Stimulated activated CD8-positive, alpha-beta memory T cell treated with anti-CD3 and anti-CD28 coated beads, Interleukin-4, amount 100 ng/mL, for 1 hour (primary cell): ENCODE results near the gene POP7.
"Not testable (repeated sequence)": the region's sequence is repeated elsewhere in the genome, so short reads cannot be mapped to it uniquely, and the experiment has no call there.

Experiments
- DNase-seq, 2 donors: peaks; one replicate each; pipeline ENCODE4 v3.0.0-alpha.2; 2020; ENCODE audit warnings: low read depth in 2 of 2, low spot score in 1 of 2

POP7 gene

DNA sequence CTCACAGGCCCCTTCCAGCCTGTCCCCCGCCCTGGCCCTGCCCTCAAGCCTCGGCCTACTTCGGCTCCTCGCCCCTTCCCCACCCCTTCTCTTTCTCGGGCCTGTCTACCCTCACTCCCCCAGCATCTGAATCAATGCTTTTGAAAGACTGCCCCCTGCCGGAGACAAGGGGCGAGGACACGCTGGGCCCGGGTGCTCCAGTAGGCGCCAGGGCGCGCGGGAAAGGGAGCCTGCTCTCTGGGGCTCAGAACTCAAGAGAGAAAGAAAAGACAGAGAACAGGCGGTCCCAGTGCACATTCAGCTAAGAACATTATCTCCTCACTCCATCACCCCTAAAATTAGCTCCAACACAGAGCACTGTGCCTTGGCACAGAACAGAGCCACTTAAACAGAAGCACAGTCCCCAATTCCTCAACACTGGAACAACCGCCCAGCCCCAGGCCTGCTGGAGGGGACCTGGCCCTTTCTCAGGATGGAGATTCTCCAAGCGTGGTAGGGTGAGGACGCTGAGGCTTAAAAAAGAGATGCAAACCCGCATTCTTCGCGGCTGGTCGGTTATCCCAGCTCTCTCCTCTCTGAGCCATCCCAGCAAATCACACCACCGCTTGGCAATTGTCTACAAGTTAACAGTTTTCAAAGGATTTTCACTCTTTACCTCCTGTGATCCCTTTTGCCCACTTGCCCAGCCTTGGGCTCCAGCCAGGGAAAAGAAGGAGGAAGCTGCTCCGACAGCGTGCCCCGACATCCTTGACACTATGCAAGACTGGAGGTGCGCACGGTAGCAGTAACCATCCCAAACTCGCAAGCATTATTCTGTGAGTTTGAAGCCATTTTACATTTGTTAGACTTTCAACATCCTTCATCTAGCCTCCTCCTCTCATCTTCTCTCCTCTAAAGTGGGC is 14.0 kb upstream of the POP7 start:
- peak in 1 of 2 donors; percentile 63 for DNase-seq

DNA sequence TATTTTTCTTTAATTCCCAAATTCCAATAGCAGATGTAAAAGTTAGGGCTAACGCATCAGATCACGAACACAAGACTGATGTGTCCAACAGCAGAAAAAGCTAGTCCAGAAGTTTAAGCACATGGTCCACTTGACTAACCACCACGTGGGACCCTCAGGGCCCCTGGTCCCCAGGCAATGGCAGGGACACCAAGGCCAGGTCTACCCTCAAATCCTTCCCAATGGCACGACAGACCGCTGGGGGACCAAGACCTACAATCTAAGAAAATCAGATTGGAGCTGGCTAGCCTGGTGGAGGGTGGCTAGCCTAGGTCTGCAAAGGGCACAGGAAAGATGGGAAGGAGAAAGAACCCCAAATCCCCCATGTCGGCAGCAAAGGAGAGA is 13.4 kb upstream of the POP7 start:
- no peak for DNase-seq

DNA sequence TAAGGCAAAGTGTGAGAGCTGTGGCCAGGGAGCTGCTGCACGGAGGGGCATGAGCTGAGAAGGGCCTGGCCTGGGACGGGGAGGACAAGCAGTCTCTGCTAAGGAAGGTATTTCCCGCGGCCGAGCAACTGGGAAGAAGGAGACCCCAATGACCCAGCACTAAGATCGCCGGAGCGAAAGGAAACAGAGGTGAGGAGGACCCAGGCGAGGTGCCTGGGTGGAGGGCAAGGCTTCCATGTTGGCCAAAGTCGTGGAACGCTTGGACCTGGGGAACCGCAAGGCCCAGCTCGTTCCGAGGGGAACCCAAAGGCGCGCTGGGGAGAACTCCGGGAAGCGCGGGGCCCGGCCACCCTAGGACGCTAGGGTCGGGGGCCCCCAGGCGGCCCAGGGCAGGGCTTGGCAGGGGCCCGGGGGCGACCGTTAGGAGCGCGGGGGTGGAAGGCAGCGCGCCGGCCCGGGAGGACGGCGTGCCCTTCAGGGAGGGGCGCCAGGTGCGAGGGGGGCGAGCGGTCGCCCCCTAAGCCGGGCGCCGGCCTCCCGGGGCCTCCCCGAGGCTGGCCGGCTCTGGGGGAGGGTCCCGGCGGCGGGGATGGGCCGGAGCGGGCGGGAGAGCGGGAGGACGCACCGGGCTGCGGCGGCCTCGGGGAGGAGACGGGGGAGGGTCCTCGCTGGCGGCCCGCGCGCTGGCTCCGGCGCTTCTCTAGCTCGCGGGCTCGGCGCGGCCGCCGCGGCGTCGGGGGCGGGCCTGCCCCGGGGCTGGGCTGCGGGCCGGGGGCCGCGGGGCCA is 12.4 kb upstream of the POP7 start:
- no peak for DNase-seq

DNA sequence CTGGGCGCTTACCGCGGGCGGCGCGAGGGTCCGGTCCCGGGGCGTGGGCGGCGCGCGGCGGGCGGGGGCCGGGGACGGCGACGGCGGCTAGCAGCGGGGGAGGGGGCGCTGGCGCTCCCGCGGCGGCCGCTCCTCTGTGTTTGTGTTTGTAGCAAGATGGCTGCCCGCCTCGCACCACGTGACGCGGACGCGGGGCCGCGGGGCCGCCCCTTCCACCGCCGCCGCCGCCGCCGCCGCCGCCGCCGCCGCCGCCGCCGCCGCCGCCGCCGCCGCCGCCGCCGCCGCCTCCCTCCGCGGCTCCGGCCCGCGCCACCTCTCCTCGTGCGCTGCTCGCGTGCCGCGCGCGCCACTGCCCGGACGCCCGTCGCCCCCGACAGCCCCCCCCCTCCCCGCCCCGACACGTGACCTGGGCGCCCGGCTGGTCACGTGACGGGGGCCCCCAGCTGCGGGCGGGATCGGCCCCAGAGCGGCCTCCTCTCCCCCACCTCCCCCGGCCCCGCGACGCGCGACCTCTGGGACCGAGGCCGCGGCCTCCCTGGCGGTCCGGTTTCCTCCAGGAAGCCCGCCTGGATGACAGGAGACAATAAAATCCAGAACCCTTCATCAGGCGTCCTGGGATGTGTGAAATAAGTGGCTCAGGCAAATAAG is 11.7 kb upstream of the POP7 start, which contains the start of gene GIGYF1:
TSS of gene GIGYF1 (minus strand) at position 153 of the 648 bp plus-strand sequence. CDS start 6,012 bp downstream, outside the sequence.
- peak in 1 of 2 donors; percentile 46 for DNase-seq

DNA sequence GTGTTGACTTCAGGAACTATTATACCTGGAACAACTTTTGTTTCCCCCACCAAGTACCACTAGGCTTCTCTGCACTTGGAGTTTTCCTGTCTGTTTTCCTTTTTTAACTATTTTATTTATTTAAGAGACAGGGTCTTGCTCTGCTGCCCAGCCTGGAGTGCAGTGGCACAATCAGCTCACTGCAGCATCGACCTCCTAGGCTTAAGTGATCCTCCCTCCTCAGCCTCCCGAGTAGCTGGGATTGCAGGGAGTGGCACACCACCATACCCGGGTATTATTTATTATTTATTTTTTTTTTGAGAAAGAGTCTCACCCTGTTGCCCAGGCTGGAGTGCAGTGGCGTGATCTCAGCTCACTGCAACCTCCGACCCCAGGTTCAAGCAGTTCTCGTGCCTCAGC is 9.8 kb upstream of the POP7 start:
- DNase-seq: no peak

DNA sequence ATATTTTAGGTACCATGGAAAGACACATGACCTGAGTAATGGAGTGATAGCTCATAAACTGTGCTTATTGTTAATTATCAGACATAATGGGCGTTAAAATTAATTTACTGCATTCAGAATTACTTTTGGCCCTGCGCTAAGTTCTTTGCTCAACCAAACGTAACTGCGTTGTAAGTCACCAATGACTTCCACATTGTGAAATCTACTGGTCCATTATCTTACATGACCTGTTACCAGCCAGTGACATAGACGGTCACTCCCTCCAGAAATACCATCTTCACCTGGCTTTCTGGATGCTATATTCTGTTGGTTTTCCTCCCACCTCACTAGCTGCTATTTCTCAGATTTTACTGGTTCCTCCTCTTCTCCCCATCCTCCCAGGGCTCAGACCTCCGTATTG is 6.9 kb upstream of the POP7 start:
- no peak for DNase-seq

DNA sequence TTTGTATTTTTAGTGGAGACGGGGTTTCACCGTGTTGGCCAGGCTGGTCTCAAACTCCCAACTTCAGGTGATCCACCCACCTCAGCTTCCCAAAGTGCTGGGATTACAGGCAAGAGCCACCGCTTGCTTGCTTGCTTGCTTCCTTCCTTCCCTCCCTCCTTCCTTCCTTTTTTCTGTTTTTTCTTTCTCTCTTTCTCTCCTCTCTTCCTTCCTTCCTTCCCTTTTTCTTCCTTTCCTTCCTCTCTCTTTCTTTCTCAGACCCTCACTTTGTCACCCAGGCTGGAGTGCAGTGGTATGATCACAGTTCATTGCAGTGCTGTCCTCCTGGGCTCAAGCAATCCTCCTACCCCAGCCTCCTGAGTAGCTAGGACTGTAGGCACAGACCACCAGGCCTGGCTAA is 4.8 kb upstream of the POP7 start:
- not testable (repeated sequence) for DNase-seq

DNA sequence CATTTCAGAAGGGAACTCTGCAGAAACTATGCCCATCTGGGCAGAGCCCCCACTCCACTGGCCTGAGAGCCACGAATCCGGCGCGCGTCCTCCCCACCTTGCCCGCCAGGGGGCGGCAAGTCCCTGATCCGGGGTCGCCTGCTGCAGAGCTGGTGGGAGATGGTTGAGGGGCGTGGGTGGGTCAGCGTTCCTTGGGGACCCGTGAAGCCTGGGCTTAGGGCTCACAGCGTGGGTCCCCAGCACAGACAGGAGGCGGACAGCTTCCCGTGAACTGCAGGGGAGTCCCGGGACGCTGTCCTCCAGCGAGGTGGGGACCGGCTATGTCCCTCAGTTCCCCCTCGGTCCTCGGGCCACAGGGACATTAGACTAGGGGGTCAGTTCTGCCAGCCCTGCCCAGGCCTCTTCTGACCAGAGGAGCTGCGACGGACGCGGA is 585 bp upstream of the POP7 start:
- DNase-seq: peak; percentile 59 to 71

DNA sequence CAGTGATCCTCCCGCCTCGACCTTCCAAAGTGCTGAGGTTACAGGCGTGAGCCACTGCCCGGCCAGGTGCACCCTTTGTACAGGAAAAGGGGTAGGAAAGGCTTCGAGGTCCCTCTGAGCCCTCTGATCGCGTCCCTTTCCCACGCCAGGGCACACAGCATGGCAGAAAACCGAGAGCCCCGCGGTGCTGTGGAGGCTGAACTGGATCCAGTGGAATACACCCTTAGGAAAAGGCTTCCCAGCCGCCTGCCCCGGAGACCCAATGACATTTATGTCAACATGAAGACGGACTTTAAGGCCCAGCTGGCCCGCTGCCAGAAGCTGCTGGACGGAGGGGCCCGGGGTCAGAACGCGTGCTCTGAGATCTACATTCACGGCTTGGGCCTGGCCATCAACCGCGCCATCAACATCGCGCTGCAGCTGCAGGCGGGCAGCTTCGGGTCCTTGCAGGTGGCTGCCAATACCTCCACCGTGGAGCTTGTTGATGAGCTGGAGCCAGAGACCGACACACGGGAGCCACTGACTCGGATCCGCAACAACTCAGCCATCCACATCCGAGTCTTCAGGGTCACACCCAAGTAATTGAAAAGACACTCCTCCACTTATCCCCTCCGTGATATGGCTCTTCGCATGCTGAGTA is 871 bp downstream of the POP7 start:
- DNase-seq: no peak

DNA sequence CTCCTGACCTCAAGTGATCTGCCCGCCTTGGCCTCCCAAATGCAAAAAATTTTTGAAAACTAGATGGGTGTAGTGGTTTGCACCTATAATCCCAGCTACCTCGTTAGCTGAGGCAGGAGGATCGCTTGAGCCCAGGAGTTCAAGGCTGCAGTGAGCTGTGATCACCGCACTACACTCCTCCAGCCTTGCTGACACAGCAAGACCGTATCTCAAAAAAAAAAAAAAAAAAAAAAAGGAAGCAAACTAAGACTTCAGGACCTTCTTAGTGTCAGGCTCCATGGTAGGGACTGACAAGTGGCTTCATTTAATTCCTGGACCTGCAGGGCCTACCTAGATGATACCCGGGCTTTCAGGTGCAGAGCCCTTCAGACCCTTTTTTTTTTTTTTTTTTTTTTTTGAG is 2.5 kb downstream of the POP7 start:
- DNase-seq: no peak

DNA sequence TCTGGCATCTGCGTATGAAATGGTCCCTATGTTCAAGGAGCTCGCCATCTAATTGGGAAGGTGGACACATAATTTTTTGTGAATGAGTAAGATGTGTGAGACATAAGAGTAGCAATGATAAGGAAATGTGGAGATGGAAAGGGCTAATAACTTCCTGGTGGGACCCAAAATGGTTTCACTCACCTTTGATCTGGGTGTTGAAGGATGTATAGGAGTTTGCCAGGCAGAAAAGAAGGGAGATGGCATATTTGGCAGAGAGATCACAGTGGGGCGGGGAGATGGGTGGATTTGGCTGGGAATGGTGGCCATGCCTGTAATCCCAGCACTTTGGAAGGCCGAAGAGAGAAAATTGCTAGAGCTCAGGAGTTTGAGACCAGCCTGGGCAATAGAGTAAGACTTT is 4.5 kb downstream of the POP7 start:
- no peak for DNase-seq

DNA sequence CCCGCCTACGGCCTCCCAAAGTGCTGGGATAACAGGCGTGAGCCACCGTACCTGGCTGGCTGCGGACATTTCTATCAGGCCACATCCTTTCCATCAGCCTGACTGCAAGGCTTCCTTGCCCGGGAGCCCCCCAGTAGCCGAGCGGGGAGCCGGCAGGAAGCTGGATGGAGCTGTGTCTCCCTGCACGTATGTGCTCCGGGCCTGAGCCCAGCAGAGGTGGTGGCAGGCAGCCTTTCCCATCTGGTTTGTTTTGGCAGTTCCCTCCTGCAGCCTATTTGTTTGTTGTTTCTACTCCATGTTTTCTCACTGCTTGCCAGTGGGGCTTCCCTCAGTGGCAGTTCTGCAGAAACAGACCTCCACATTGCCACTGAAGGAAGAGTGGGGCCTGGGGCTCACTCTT is 5.4 kb downstream of the POP7 start:
- no peak for DNase-seq

DNA sequence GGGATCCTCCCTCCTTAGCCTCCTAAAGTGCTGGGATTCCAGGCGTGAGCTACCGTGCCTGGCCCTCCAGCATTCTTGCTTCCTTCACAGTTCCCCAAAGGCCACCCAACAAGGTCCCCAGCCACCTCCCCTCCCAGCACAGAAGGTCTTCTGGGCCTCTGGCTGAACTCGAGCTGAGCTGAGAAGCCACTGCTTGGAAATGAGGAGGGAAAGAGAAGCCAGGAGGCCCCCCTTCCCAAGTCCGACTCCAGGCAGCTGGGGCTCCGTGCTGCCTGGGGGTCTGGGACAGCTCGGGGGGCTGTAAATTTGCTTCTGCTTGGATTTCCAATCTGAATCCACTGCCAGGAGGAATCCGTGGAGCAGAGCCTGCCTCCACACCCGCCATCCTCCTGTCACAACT is 8.8 kb downstream of the POP7 start:
- no peak for DNase-seq

DNA sequence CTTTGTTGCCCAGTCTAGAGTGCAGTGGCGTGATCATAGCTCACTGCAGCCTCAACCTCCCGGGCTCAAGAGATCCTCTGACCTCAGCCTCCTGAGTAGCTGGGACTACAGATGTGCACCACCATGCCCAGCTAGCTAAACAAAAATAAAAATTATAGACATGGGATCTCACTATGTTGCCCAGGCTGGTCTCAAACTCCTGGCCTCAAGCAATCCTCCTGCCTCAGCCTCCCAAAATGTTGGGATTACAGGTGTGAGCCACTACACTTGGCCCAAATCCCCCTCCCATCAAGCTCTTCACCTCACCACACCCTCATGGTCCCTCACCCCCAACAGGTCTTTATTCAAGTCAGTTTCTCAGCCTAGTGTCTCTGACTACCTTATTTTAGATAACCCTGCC is 11.2 kb downstream of the POP7 start:
- DNase-seq: not testable (repeated sequence)

DNA sequence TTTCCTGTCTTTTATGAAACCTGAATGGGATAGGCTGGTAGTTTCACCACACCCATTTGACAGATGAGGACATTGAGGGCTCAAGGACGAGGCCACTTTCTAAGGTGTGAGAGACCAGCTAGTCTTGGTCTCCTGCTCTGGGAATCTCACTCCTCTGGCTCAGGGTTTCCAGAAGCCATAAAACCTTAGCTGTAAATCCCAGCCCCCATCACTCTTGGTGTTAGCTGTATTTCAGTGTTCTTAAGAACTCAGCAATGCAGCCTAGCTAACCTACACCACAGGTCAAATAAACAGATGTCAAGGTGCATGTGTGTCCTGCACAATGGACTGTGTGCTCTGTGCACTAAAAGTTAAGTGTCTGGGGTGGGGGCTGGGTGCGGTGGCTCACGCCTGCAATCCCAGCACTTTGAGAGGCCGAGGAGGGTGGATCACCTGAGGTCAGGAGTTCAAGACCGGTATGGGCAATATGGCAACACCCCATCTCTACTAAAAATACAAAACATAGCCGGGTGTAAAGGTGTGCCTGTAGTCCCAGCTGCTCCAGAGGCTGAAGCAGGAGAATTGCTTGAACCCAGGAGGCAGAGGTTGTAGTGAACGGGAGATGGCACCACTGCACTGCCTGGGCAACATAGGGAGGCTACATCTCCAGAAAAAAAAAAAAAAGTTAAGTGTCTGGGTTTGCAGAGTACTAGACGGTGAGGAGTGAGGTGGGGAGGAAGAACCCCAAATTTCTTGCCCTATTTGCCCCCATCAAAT is 13.8 kb downstream of the POP7 start:
- DNase-seq: no peak

DNA sequence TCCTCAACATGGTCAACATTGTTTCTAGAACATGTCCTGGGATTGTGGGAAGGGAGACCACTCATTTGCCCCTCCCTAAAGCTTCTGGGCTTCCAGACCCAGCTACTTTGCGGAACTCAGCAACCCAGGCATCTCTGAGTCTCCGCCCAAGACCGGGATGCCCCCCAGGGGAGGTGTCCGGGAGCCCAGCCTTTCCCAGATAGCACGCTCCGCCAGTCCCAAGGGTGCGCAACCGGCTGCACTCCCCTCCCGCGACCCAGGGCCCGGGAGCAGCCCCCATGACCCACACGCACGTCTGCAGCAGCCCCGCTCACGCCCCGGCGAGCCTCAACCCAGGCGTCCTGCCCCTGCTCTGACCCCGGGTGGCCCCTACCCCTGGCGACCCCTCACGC is 14.4 kb downstream of the POP7 start, which contains the start of gene EPO:
TSS of gene EPO (plus strand) at position 190 of the 392 bp plus-strand sequence. CDS start 513 bp downstream, outside the sequence.
- no peak for DNase-seq

DNA sequence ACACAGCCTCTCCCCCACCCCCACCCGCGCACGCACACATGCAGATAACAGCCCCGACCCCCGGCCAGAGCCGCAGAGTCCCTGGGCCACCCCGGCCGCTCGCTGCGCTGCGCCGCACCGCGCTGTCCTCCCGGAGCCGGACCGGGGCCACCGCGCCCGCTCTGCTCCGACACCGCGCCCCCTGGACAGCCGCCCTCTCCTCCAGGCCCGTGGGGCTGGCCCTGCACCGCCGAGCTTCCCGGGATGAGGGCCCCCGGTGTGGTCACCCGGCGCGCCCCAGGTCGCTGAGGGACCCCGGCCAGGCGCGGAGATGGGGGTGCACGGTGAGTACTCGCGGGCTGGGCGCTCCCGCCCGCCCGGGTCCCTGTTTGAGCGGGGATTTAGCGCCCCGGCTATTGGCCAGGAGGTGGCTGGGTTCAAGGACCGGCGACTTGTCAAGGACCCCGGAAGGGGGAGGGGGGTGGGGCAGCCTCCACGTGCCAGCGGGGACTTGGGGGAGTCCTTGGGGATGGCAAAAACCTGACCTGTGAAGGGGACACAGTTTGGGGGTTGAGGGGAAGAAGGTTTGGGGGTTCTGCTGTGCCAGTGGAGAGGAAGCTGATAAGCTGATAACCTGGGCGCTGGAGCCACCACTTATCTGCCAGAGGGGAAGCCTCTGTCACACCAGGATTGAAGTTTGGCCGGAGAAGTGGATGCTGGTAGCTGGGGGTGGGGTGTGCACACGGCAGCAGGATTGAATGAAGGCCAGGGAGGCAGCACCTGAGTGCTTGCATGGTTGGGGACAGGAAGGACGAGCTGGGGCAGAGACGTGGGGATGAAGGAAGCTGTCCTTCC is 15.0 kb downstream of the POP7 start:
- DNase-seq: no peak

DNA sequence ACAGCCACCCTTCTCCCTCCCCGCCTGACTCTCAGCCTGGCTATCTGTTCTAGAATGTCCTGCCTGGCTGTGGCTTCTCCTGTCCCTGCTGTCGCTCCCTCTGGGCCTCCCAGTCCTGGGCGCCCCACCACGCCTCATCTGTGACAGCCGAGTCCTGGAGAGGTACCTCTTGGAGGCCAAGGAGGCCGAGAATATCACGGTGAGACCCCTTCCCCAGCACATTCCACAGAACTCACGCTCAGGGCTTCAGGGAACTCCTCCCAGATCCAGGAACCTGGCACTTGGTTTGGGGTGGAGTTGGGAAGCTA is 15.5 kb downstream of the POP7 start:
- DNase-seq: no peak

DNA sequence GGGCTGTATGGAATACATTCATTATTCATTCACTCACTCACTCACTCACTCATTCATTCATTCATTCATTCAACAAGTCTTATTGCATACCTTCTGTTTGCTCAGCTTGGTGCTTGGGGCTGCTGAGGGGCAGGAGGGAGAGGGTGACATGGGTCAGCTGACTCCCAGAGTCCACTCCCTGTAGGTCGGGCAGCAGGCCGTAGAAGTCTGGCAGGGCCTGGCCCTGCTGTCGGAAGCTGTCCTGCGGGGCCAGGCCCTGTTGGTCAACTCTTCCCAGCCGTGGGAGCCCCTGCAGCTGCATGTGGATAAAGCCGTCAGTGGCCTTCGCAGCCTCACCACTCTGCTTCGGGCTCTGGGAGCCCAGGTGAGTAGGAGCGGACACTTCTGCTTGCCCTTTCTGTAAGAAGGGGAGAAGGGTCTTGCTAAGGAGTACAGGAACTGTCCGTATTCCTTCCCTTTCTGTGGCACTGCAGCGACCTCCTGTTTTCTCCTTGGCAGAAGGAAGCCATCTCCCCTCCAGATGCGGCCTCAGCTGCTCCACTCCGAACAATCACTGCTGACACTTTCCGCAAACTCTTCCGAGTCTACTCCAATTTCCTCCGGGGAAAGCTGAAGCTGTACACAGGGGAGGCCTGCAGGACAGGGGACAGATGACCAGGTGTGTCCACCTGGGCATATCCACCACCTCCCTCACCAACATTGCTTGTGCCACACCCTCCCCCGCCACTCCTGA is 16.7 kb downstream of the POP7 start:
- no peak for DNase-seq
